Stimulated activated CD4-positive, alpha-beta T cell treated with anti-CD3 and anti-CD28 coated beads, Interleukin-1b, Interleukin-23, amount 100 ng/mL, for 4 hours (primary cell): Measurements from ENCODE around the gene MORN5.

ENCODE experiments used
- DNase-seq, 2 donors: peaks; one replicate each; pipeline ENCODE4 v3.0.0-alpha.2; 2020; ENCODE audit warnings: low read depth in 2 of 2

The MORN5 gene

DNA sequence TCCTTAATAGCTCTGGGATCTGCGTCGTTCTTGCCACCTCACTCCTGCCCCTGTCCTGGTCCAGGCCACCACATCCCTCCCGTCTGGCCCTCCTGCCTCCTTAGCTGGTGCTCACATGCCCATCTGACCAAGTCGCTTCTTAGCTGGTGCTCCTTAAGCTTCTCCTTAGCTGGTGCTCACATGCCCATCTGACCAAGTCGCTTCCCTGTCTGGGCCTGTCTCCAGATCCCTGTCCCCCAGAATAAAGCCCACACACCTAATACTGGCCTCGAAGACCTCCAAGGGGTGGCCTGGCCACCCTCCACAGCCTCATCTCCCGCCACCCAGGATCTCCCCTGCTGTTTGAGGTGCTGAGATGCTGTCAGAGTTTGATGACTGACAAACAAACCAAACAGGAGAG is 35.2 kb upstream of the MORN5 start:
- DNase-seq, result no peak

DNA sequence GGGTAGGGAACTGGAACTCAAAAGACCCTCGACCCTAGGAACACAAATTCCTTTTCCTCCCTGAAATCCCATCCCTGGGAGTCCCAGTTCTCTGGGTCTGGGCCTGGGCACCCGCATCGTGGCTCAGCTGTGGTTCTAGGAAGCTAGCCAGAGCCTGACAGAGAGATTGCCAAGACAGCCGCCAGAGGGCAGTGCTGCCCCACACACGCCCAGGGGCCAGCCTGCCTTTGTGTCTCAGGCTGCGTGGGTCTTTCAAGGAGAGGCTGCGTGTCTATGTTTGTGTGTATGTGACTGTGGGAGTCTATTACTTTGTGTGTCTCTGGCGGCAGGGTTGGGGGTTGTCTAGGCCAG is 34.6 kb upstream of the MORN5 start:
- DNase-seq, result peak; percentile 74 to 75

DNA sequence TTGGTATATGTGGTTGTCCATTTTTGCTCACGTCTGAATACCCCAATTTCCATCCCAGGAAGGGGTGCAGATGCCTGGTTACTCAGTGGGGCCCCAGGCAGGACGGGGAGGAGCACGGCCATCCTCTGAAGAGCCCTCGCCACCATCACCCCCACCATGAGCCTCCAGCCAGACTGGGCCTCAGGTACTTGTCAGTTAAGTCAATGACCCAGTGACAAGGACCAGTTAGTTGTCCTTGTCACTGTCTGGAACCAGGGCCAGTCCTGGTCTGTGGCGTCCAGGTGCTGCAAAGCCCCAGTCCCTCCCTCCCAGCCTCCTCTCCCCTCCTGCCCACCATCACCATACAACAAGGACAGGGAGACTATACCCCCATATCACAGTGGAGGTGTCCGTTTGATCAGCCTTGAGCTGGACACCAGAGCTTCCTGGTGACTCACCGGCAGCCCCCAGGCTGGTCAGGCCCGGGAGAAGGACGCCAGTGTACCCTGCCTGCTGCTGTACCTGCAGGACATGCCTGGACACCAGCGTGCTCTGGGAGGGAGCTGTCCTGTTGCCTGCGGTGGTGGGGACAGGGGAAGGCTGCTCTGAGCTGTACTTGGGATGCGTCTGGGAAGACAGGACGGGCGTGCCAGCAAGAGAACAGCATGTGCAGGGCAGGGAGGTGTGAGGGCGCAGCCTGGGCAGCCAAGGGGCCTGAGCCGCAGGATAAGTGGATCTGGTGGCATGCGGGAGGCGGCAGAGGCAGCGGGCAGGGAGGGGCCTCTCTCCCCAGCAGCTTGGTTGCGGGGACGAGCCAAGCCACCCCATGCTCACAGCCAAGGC is 34.0 kb upstream of the MORN5 start:
- DNase-seq, result no peak

DNA sequence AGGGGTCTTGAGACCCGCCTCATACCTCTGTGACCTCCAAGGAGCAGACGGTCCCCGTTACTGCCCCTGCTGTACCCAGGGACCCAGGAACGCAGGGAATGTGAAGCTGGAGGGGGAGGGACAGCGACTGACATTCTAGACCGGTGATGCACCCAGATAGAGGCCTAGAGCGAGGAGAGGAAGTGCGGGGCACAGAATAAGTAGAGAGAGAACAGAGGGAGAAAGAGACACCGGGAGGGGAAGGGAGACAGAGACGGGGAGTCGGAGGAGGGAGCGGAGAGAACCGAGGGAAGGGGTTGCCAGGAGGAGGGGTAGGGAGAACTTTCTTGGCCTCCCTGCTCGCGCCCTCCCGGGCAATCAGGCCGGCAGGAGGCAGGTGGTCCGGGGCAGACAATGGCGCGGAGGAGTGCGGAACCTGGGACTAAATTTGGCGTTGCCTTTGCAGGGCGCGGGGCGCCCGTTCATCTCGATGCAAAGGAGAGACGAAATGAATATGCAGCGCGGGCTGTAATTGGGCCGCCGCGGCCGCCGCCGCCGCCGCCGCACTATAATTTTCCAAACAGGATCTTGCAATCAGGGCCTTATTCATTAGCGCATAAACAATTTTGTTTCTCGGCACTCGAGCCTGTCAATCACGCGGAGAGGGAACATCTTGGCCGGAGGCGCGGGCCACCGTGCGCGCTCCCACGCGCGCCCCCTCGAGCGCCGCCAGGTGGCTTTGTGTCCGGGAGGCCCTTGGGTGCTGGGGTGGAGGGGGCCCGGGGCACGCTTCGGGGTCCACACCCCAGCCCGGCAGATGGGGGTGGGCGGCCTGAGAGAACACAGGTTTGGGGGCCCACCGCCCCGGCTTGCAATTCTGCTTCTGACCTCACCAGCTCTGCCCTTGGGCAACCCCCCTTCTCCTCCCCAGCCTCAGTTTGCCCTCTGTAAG is 33.1 kb upstream of the MORN5 start:
- no peak for DNase-seq

DNA sequence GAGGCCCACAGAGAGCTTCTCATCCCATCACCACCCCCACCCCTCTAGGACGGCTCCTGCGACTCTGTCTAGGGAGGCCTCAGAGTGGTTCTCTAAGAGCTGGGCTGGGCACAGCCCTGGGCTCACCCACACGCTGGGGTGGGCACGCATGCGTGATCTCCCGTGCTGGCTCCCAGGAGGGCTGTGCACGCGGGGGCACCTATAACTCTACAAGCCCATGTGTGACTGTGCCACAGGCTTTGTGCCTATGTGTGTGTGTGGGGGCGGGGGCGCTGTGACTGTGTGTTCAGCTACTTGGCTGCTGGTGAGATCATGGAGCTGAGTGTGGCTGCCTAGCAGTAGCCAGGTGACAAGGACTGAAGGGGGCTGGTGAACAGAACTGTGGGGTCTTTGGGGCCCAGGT is 32.3 kb upstream of the MORN5 start:
- DNase-seq, result no peak

DNA sequence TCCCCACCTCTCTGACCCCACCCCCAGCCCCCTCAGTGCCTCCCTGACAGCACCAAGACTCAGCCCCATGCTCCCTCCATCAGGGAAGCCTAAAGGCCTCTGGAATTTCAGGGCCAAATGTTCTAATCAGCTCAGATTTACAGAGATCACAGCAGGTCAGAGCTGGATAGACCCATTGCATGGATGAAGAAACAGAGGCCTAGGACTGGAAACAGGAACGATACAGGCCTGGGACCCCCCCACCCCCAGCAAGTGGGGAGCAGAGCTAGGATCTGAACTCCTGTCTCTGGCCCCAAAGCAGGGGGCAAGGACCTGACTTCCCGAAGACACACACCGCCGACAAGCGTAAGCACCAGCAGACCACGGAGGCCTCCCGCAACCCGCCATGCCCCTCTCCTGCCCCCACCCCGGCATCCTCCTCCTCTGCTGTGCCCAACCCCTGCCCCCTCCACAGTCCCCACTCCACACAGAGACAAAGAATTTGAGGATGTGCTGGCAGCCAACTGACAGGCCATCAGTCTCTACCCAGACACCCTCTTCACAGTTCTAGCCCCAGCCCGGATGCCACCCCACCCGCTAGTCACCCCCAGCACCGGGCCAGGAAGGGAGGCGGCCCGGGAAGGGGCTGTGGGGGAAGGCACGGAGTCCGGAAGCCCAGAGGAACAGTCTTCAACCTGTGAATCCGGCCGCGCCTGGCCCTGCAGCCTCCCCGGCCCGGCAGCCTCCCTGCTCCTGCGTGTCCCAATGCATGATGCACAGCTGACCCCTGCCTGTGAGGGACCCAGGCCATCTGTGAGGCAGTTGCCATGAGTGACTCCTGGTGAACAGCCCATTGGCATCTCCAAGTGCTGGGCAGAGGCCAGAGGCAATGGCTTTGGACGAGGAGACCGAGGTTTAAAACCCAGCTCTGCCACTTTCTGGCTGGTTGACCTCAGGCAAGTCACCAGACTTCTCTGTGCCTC is 31.4 kb upstream of the MORN5 start:
- no peak for DNase-seq

DNA sequence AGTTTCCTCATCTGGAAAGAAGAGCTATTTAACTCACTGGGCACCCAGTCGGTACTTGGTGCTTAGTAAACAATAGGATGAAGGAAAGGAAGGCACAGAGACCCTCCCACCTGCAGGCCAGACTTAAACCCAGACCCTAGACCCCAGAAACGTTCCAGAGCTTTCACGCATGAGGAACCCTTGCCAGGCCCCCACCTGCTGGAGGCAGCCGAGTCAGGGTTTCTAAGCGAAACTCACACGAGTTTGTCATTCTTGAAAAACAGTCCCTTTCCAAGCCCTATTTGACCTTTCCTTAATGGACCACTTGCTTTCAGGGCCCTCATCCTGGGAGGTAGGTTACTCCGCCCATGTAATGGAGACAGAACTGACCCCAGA is 30.8 kb upstream of the MORN5 start:
- DNase-seq, result no peak

DNA sequence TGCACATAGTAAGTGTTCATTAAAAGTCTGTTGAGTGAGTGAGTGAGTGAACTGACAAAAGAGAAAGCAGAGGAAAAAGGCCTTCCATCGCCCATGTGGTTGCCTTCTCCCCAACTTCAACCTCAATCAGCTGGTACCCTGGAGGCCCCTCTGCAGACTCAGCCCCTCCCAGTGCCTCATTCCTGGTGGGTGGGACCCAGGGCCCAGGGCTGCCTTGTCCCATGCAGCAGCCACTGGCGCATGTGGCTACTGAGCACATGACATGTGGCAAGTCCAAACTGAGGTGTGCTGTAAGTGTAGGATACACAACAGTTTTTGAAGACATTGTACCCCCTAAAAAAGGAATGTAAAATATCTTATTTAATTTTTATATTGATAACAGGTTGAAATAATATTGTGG is 29.7 kb upstream of the MORN5 start:
- DNase-seq, result no peak

DNA sequence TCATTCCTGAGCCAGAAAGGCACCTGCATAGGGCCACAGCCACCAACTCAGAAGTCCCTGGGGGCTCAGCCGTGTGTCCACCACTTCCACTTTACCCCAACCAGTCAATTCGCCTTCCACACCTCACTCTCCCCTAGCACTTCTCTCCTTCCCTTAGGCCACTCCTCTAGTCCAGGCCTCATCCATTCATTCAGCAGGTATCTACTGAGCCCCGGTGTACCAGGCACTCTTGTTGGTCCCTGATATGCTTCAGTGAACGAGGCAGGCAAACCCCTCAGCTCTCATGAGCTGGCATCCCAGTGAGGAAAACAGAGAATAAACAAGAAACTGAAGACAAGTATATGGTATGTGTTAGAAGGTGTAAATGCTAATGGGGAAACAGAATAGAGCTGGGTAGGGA is 28.9 kb upstream of the MORN5 start:
- DNase-seq, result no peak

DNA sequence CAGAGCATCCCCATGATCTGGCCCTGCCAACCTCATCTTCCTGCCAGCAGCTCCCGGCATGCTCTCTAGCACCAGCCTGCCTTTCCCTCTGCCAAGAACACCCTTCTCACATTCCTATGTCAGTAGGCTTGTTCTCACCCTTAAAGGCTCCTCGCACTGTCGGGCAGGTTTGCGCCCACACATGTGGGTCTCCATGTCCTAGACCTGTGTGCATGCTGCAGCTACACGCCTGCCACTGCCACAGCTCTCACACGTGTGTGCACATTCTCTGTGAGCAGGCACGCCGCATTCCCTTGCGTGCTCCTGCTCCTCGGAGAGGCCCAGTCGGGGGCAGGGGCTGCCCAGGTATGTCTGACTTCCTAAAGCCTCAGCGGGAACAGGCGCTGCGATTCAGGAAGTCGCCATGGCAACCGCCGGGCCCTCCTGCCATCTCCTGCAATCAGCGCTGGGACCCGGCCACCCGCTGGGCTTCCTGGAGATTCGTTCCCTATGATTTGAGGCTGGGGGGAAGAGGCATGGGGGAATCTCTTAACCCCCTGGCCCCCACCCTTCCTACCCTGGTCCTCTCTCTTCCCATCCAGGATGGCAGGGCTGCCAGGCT is 28.2 kb upstream of the MORN5 start:
- DNase-seq, result no peak

DNA sequence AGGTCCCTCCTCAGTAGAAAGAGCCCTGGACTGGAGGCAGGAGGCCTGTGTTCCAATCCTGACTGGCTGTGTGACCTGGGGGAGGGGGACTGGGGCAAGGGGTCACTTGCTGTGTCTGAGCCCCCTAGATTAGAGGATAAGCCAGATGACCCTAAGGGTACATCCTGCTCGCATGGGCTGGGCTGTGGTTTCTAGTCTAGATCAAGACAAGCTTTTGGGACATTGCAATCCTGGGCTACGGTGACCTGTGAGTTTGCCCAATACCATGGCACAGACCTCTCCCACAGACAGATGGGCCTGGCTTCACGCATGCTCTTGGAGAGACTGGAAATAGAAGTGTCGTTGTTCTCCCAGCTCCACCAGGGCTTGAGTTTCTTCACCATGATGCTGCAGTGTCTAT is 27.2 kb upstream of the MORN5 start:
- no peak for DNase-seq

DNA sequence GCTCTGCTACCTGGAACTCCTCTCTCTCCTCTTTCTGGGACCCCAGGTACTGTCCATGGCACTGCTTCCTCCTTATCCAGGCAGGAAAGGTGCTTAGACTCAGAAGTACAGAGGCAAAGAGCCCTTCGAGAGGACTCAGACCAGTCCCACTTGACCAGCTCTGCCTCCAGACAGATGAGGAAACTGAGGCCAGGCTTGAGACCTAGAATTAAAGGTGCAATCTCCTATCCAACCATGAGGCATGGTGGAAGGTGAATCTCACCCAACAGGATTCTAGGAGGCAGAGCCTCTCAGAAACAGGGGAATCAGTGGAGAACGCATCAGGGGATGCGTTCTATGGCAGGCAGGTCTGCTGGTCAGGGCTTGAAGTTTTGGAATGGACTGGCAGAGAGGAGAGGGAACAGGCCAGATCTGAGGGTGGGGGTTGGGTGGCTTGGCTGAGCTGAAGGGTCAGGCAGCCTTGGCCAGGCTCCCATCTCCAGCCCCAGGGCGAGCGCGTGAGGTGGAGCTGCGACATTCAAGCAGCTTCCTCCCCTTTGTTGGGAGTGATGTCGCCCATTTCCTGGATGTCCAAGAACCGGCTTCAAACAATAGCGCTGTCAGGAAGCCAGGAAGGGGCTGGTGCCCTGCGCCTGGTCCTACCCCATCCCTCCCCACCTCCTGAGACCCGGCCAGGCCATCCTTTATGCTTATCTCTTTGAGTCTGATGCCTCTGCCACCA is 26.3 kb upstream of the MORN5 start:
- DNase-seq, result no peak

DNA sequence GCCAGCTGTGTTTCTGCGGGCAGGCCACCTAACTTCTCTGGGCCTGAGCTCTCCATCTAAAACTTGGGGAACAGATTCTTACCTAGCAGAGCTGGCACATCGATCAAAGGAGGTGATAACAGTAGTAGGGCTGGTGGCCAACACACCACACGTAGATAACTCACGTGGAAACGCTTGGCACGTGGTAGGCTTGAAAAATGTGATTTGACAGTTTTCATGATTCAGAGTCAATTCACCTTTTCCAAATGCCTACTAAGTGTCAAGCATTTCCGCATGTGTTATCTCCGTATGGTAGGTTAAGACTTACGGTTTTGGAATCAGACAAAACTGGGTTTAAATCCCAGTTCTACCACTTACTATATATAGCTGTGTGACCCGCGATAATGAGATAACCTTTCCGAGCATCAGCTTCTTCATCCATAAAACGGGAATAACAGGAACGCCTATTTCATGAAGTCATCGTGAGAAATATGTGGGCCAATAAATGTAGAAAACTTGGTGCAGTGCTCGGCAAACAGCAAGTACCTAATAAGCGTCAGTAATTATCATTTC is 25.6 kb upstream of the MORN5 start:
- DNase-seq, result no peak

DNA sequence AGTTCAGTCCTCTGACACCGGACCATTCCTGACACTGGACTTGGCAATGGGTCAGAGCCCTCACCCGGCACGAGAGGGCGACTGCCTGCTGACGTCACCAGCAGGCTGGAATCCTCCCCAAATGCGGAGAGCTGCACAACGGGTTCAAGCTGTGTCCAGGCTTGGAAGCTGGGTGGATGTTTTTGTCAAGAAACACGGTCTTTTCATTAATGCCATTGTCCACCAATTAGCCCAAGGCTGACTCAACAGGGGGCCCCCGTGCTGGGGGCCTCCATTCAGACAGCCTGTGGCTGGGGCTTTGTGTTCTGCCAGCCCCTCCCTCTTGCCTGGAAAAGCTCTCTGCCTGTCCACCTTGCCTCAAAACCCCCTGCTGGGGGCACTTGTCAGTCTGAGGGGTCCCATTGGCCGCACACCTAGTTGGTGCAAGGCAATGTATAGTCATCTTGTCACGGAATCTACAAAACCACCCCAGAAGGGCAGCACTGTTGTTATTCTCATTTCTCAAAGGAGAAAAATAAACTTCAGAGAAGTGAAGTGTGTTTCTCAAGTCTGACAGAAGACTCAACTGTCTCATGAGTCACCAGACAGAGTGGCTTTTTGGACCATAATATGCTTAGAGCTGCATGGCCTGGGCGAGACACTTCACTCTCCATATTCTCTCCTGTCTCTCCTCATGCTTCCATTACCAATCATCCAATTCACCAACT is 24.7 kb upstream of the MORN5 start:
- no peak for DNase-seq

DNA sequence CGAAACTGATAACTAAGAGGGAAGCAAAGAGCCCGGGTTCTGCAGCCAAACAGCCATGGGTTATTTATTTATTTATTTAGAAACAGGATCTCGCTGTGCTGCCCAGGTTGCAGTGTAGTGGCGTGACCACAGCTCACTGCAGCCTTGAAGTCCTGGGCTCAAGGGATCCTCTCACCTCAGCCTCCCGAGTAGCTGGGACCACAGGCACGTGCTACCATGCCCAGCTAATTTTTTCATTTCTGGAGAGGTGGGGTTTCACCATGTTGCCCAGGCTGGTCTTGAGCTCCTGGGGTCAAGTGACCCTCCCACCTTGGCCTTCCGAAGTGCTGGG is 24.2 kb upstream of the MORN5 start:
- no peak for DNase-seq

DNA sequence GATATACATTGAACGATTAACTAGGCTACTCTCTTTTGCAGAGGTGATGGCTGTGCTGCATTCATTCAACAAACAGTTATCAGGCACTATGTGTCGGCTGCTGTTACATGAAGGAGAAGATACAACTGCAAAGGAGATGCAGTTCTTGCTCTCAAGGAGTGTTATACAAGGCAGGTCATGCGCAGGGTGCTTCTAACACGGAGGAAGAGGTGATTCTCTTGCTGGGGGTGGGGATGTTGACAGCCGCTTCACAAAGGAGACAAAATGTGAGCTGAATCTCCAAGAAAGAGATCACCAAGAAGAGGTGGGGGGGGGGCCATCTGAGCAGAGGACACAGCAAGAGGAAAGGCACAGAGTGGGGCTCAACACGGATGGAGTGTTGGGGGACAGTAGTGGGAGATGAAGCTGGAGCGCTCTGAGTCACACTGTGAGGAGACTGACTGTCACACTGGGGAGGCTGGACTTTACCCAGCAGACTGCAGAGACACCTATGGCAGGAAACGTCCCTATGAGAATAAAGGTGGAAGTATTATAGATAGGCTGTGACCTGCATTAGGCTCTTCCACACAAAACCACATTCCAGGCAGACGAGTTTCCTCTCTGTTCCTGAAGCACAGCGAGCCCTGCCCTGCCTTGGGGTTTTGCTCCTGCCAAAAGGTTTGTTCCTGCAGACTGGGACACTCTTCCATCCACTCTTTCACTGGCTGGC is 21.0 kb upstream of the MORN5 start:
- DNase-seq, result no peak

DNA sequence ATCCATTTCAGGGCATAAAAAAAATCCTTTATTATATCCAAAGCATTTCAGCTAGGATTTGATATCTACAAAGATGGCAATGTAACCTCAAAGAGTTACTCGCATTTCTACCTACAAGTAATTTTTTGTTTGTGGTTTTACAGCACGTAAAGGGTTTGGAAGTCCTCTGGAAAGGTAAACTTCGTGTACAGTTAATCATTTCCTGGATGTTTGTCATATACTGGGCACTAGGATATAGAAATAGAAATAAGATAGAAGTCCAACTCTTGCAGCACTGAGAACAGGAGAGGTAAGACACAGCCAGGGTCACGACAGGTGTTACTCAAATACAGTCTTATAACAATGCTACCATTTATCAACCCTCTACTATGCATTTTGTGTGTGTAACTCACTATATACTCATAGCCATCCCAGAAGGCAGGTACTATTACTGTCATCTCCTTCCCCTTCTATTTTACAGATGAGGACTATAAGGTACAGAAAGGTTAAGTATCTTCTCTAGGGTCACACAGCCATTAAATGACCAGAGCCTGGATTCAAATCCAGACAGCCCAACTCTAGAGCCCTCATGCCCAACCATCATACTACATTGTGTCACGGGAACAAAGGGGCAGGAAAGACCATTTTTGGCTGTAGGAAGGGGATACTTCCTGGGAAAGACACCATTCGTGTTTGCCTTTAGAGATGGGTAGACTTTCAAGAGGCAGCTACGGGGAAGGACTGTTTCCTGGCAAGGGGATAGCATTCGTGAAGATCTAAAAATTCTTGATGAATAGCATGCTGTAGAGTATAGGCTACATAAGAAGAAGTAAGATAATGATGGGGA is 19.1 kb upstream of the MORN5 start:
- DNase-seq, result no peak

DNA sequence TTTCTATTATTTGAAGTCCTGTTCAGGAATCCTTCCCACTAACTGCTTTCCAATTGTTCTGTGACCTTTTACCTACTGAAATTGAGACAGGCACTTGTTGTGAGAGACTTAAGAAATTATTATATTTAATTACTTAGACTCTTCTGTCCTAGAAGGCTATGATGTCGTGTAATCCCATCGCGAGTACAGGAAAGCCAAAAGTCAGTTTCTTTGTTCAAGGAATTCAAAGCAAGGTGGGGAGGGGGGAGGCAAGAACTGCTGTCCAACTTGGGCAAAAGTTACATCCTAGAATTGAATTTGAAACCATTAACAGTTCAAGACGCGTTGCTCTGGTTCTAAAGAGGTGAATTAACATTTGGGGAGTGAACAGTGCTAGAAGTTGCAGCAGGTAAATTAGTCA is 18.0 kb upstream of the MORN5 start:
- no peak for DNase-seq

DNA sequence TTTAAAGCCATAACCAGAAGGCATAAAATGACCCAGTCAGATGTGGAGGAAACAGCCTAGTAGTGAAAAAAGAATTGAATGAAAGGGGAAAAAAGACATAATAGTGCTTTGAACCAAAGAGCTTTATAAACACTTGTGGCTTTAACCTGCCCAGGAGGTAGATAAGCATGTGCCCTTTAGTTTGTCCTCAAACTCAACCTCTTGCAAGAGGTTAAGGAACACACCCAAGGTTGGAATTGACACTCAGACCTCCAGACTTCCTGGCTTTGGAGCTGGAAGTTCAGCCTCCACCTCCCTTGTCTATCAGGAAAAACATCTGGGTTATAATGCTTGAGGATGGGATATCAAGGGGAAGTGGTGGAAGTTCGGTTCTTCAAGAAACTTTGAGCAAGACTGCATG is 16.4 kb upstream of the MORN5 start:
- no peak for DNase-seq
